GM23248 (cell line): Measurements from ENCODE around the gene CFAP57.

Experiments used
- EZH2 ChIP-seq: fragments of 200-600 bp; sonication (generic); IDR thresholded peaks from 2 replicates; pipeline ENCODE4 v1.6.1; 2018; ENCODE audit warnings: antibody characterized with exemption, mild to moderate bottlenecking; ENCODE audit not compliant: insufficient read depth, poor library complexity, severe bottlenecking
- EZH2phosphoT487 ChIP-seq: fragments of 200-600 bp; sonication (generic); IDR thresholded peaks from 2 replicates; pipeline ENCODE4 v1.6.1; 2018; ENCODE audit warnings: antibody characterized with exemption, moderate library complexity, mild to moderate bottlenecking, low read depth; ENCODE audit not compliant: insufficient read depth

DNA sequence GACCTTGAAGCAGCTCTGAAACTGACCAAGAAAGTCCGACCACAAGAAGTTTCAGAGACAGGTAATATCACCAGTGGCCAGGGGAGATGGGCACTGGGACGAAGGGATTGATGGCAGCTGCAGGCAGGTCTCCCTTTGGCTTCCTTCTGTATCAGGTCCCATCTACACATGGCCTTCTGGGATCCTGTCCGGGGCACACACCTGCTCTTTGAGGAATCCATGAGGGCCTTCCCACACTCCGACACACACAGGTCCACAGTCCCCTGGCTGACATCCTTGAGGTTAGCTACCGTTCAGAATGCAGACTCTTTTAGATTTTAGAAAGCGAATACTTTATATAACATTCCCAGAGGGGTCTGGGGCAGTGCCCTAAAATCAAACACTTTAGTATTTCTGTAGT is 71.2 kb downstream of the CFAP57 start:
- TF ChIP-seq EZH2 (no peak), EZH2phosphoT487 (no peak)
